HG03095 (cell line): ENCODE data around the gene BLOC1S4.
"Not testable (repeated sequence)": the region's sequence is repeated elsewhere in the genome, so short reads cannot be mapped to it uniquely, and the experiment has no call there.

Experiments used
- ATAC-seq: cut with Tn5 transposase; IDR thresholded peaks from one replicate; pipeline ENCODE4 v1.9.1; 2021; ENCODE audit warnings: moderate library complexity; ENCODE audit not compliant: unreplicated experiment

The BLOC1S4 gene

DNA sequence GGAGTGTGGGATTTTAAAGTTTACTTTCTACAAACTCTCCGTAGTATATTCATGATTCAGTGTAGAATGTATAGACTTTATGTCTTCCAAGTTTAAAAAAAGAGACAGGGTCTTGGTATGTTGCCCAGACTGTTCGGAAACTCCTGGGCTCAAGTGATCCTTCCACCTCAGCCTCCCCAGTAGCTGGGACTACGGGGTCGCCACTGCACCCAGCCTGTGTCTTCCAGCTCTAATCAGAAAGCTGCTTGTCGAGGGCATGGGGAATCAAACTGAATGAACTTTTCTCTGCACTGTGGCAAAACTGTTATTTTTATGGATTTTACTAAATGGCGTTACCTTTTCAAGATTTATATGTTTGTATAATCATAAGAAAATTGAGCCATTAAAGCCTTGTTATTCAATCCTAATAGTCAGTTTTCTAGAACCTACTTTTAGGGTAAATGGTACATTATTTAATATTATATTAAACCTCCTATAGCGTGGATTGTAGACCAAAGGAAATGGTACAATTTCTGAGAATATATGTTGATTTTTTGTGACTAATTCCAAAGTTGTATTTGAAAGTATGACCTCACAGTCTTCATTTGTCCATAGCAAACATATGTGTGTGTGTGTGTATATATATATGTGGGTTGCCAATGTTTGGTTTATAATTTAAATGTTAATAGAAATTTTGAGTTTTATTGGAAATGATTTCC lies 1.1 kb downstream of the BLOC1S4 start:
- ATAC-seq, result no peak

DNA sequence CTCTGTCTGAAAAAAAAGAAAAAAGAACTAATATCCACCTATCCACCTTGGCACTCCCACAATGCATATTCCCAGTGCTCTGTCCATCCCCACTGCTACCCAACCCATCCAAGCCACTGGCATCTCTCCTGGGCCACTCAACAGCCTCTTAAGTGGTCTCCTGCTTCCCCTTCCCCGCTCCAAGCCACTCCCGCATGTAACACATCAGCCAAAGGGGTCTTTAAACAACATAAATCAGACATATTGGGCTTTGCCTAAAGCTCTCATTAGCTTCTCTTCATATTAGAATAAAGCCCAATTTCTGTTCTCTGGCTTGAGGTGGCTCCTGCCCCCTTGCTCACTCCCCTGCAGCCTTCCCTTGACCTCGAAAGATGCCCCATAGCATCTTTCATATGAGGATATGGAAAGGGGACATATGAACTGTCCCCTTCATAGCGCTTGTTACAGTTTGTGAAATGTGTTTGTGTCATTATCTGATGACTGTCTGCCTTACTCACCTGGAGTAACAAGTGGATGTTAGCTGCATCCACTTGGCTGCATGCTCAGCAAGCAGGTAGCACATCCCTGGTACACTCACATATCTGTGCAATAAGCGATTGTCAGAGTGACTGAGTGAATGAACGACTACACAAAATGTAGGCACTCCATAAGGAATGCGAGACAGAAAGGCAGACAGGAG lies 3.1 kb downstream of the BLOC1S4 start:
- ATAC-seq, result no peak

DNA sequence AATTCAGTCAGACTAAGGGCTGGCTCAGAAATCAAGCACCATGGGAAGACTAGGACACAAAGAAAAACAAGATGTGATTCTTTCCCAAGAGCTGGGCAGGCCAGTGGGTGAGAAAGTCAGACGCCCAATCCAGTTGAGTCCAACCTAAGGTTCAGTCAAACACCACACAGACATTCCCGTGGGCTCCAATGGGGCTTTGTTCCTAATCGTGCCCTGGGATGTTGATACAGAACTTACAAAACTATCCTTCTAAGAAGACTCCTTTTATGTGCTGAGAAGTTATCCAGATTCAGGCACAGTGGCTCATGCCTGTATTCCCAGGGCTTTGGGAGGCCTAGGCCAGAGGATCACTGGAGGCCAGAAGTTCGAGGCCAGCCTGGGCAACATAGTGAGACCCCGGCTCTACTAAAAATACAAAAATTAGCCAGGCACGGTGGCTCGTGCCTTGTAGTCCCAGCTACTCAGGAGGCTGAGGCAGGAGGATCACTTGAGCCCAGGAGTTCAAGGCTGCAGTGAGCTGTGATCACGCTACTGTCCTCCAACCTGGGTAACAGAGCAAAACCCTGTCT lies 3.7 kb downstream of the BLOC1S4 start:
- no peak for ATAC-seq

DNA sequence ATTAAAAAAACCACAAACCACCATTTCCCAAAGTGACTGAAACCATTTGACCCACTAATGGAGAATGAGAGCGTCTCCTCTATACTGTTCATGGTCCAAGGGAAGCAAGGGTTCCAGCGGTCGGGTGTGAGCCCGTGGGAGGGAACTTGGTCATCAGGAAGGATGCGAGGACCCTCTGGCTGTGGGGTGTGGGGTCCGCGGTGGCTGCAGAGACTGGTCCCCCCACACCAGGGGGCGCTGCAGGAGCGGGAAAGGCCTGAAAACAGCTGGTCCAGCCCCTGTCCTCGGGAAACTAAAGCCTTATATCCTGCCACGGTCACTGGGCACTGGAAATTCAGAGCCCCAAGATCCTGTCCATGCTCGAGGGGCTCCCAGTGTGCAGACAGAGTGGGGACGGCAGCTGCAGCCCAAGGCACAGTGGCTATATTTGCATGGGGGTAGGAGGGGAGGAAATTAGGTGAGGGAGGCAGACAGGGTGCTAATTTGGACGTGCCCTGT lies 4.3 kb downstream of the BLOC1S4 start:
- ATAC-seq, result no peak

DNA sequence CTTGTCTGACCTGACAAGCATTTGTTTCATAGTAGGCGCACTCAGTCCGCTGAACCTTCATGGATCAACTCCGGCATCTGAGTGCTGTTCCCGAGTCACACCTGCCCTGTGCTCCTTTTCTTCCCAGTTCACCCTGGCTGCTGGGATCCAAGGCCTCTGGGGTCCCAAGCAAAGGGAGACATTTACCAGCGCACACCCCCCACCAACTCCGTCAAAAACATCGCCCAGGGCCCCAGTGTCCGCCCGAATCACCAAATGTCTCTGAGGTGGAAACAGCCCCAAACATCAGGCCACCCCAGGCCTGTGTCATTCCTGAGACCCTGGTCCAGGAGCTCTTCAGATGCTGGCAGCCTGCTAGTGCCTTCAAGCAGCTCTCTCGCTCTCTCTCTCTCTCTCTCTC lies 5.1 kb downstream of the BLOC1S4 start:
- ATAC-seq, result no peak

DNA sequence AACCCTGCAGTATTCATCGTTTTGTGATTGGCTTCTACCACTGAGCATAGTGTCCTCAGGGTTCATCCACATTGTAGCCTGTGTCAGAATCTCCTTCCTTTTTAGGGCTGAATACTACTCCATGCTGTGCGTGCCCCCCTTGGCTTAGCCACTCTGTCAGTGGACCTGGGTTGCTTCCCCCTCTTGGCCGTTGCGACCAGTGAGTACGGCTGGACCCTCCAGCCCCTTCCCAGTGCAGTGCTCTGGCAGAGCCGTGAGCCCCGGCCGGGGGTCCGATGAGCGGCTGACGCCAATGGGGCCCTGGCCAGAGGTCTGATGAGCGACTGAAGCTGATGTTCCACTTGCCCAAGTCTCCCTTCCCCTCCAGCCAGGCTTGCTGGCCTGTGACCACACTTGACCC lies 6.9 kb downstream of the BLOC1S4 start:
- no peak for ATAC-seq

DNA sequence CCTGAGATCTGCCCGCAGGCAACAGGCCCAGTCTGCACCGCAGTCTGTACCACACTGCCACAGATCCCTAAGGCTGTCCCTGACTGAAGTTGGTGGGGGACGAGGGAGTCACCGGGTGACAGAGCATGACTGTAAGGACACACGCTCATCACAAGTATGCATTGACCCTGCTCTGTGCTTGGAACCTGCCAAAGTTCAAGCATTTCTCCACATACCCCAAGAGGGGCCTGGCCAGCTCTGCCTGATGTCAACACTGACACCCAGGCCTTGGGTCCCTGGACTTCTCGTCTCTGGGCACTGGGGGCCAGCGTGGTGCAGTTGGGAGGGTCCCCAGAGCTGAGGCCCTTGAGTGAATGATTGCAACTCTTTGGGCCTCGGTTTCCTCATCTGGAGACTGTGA lies 7.9 kb downstream of the BLOC1S4 start:
- ATAC-seq, result no peak

DNA sequence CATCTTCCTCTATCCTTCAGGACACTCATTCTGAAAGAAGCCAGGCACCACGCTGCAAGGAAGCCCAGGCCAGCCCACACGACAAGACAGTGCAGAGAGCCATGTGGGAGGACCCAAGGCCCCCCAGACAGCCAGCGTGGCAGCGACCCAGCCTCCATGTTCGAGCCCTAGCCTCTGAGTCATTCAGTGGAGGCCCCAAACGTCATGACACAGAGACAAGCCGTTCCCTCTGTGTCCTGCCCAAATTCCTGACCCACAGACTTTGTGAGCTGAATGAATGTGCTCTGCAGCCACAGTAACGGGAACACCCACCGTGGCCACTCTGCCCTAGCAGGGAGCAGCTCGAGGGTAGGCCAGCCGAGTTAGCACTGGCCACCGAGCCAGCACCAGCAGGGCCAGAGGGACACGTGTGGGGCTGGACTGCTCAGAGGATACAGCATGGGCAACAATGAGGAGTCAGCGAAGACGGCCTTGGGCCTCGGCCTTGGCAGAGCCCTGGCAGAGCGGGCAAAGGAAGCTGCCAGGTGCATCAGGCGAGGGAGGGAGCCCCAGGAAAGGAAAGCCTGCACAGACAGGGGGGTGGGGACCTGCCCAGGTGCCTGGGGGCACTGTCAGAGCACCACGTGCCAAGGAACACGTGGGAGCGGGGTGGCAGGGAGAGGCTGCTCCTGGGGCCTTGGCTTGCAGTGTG lies 8.6 kb downstream of the BLOC1S4 start:
- no peak for ATAC-seq

DNA sequence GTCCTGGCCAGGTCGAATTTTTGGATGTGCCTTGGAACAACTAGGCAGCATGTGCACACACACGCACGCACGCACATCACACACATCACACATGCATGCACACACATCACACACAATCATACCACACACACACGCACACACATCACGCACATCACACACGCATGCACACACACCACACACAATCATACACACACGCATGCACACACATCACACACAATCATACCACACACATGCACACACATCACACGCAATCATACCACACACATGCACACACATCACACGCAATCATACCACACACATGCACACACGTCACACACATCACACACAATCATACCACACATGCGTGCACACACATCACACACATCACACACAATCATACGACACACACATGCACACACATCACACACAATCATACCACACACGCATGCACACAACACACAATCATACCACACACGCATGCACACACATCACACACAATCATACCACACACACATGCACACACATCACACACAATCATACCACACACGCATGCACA lies 9.5 kb downstream of the BLOC1S4 start:
- not testable (repeated sequence) for ATAC-seq

DNA sequence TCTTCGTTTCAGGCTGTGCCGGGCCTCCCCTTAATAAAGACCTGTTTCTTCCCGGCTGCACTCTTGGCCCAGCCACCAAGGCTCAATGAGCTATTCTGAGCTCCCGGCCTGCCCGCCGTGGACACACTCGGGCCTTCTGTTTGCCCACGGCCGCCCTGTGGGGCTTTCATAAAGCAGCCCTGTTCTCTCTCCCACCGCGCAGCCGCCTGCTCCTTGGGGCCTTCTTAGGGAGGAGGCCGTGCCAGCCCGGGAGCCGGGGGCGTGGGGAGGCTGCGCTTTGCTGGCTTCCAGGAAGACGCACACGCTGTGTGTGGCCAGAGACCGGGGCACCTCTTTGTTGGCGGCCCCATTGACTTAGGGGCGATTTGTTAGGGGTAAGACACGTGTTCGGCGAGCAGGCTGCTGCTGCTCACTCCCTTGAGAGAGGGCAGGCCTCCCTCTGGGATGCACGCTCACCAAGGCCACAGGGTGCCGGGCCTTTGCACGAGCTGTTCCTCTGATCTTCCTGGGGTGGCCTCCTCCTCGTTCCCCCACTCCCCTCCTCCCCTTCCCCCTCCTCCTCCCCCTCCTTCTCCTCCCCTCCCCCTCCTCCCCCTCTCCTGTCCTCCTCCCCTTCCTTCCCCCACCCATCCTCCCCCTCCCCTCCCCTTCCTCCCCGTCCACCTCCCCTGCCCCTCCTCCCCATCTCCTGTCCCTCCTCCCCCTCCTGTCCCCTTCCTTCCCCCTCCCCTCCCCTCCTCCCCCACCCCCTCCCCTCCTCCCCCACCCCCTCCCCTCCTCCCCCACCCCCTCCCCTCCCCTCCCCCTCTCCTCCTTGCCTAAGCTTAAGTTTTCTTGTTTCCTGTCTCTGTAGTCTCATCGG lies 11.3 kb downstream of the BLOC1S4 start:
- ATAC-seq, result no peak

DNA sequence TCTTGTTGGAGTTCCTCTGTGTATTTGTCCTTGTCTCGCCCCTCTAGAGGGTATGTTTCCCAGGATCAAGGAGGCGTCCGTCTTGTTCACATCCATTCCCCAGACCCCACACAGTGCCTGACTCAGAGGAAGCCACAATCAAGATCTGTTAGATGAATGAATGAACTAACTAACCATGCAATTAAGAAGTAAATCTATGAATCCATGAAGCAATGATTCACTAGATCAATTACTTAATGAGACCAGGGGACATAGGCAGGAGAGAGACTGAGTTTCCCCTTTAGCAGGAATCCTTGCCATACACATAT lies 11.9 kb downstream of the BLOC1S4 start:
- ATAC-seq, result no peak

DNA sequence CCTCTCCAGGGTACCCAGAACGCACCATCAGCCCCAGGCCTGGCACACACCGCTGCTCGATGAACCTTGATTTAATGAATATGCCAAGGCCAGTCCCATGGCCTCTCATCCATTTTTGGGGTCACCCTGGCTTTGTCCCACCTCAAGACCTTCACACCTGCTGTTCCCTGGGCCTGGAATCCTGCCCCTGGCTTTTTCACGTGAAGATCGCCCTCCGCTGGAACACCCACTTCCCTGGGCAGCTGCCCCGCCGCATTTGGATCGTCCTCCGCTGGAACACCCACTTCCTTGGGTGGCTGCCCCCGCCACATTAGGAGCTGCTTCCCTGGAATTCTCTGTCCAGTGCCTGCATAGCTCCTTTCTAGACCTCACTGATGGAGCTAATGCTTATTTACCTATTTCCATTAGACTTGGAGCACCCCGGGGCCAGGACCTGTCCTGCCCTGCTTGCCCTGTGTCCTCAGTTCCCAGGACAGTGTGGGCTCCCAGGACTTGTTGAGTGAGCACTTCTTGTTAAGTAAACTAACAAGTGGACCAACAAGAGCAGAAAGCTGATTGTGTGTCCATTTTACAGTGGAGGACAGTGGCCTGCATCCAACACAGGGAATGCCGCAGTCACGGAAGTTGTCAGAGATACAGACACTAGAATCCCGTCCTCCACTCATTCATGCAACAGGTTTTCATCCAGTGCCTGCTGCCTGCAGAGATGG lies 12.5 kb downstream of the BLOC1S4 start:
- ATAC-seq, result no peak

DNA sequence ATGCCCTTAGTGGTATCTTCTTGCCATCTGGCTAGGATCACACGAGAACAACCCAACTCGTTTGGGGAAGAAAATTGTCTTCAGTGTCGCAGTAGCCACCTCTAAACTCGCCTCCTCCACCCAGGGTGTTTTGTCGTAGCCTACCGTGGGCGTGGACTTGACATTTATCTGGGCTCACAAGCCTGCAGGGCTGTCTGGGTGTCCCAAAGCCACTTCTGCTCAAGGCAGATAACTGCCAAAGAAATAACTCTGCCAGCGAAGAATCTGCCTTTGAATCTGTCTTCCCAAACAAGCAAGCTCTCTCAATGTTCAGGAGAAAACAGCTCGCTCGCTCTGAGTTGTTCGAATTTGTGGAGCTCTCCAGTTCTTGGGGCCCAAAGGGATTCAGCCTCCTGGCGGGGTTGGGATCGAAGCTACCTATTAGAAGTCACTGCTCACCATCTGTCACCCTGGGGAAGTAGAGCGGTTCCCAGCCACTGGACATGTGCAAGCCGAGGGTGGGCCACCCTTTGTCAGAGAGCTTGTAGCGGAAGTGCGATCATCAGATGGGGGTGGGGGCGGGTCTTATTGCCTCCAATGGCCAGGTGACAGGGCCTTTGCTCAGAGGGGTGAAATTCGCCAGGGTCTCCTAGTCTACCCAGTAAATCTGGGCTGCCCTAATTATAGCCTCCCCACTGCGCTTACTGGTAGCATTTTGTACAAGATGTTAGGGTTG lies 14.8 kb downstream of the BLOC1S4 start:
- ATAC-seq, result no peak

DNA sequence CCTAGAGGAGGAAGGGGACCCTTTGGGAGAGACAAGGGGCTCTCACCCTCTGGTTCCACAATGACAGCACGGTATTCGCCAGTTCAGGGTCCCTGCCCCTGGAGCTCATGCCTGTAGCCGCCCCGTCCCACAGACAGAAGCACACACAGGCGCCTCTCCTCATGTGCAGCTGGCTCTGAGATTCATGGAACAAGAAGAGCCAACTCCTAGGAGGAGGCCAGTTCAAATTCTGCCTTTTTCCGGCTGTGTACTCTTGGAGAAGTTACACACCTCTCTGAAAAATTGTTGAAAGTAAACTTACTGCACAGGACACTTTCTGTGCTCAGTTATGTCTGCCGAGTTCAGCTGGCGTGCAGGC lies 15.3 kb downstream of the BLOC1S4 start:
- ATAC-seq, result no peak

DNA sequence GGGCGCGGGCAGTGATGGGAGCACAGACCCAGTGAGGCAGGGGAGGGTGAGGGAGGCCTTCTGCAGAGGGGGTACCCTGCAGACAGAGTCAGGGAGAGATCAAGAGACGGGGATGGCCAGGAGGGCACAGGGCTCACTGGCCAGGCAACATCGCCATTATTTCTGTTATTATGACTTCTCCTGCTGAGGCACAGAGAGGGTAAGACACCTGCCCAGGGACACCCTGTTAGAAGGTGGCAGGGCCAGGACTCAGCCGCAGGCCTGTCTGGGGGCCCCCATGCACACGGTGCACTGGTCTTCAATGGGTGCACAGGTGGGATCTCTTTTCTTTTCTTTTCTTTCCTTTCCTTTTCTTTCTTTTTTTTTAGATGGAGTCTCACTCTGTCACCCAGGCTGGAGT lies 15.8 kb downstream of the BLOC1S4 start:
- ATAC-seq, result no peak

DNA sequence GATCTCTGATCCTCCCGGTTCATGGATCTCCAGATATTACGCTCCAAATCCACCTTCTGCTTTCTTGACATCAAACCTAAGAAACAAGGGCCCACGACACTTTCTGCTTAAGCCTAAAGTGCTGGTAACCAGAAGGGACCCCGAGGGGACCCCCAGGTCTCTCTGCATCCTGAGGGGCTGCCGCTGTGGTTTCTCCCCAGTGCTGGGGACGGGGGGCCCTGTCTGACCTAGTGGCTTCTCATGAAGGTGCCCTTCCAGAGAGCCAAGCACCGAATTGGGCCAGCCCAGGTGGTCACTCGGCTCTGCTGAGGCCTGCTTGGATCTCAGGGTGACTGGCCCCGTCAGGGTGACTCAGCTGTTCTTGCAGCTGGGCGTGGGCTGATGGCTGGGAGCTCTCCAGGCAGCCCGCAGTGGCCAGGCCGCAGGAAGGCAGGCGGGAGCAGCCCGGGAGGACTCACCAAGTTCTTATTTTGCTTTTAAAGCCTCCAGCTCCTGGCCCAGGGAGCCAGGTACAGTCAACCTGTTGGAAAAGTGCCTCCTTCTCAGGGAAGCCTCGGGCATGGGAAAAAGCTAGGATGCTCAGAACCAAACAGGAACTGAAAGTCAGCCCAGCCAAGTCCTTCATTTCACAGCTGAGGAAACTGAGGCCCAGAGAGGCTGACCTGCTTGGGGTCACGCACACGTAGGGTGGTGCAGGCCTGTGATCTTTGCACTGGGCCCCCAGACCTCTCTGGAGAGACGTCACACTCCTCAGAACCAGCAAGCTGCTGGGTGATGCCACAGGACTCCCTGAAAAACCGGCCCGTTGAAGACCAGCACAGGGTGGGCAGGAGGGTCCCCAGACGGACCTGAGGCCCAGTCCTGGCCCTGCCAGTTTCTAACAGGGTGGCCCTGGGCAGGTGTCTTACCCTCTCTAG lies 16.7 kb downstream of the BLOC1S4 start:
- ATAC-seq, result no peak

DNA sequence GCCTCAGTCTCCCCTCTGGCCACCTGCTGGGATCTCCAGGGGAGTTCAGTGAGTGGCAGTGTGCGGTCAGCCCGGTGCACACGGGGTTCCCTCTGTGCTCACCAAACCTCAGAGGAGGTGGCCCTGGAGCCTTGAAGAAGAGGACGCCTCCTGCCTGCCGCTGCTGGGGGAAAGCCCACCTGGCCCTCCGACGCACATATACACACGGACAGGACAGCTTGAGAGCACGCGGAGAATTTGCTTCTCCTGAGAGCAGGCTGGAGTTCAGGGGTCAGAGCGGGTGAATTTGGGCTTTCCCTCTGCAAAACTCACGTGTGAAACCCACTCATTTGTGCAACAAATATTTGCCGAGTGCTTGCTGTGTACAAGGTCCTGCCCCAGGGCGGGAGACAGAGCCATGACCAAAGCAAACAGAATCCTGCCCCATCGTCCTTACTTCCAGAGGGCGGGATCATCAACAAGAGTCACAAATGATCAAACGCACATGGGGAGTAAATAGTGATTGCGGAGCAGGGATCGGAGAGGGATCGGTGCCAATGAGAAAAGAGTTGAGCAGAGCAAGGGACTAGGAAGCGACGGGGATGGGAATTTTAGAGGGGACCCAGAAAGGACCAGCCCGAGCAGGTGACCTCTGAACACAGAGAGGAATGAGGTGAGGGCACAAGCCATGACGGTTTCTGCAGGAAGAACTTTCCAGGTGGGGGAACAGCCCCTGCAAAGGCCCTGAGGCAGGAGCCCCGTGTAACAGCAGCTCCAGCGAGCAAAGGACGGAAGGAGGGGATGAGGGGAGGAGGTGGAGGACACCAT lies 17.6 kb downstream of the BLOC1S4 start:
- no peak for ATAC-seq
